Panc1 (cell line): ENCODE results near the gene ISCU. TPM values are rescaled to one million over a fixed set of nuclear protein-coding genes. Genes with fewer than 3 reads are reported as not detected.

ENCODE experiments used
- ATAC-seq: fragments of 200-7000 bp; cut with Tn5 transposase; 2 replicates; pipeline ENCODE4 v1.9.1; 2020; ENCODE audit warnings: mild to moderate bottlenecking, moderate library complexity
- BruUV-seq: library from RNA; stranded (reverse); fragments of 400-500 nt; replicated peaks from 2 replicates; lab custom pipeline; 2021; lab: Mats Ljungman, UMichigan
- CTCF ChIA-PET: fragments of 300-600 bp; sonication (Branson Sonifier 250); formaldehyde crosslinking; loops from one replicate; lab custom pipeline; 2022; ENCODE audit warnings: antibody characterized with exemption; lab: Charles Lee
- POLR2A ChIA-PET: fragments of 300-600 bp; sonication (Branson Sonifier 250); formaldehyde crosslinking; loops from one replicate; lab custom pipeline; 2022; ENCODE audit warnings: antibody characterized with exemption; lab: Charles Lee
- DNase-seq: peaks from one replicate; pipeline ENCODE4 v3.0.0-alpha.2; 2010; ENCODE audit warnings: low read depth, low spot score
- H3K27ac ChIP-seq: 2 replicates; pipeline ENCODE4 v1.5.1; 2011; ENCODE audit warnings: mild to moderate bottlenecking, low read length, inconsistent platforms
- H3K27me3 ChIP-seq: fragments of 200-500 bp; sonication (Bioruptor generic); 2 replicates; pipeline ENCODE4 v1.6.0; 2014; ENCODE audit warnings: low read length, inconsistent platforms; ENCODE audit not compliant: control insufficient read depth, insufficient read depth
- H3K36me3 ChIP-seq: fragments of 200-500 bp; sonication (Bioruptor generic); 2 replicates; pipeline ENCODE4 v1.5.1; 2014; ENCODE audit warnings: inconsistent platforms, mild to moderate bottlenecking, low read length, moderate library complexity; ENCODE audit not compliant: control insufficient read depth, insufficient read depth
- H3K4me1 ChIP-seq: 2 replicates; pipeline ENCODE4 v1.5.1; 2011; ENCODE audit warnings: inconsistent platforms, mild to moderate bottlenecking, low read length, moderate library complexity; ENCODE audit not compliant: control insufficient read depth, insufficient read depth
- H3K4me3 ChIP-seq, 2 experiments: 2 replicates each; pipeline ENCODE4 v1.5.1; 2011 to 2012; ENCODE audit warnings: low read depth in 2 of 2, low read length in 2 of 2, mild to moderate bottlenecking in 2 of 2, inconsistent platforms in 1 of 2, moderate library complexity in 1 of 2
- H3K9me3 ChIP-seq: fragments of 200-500 bp; sonication (Bioruptor generic); 2 replicates; pipeline ENCODE4 v1.5.1; 2014; ENCODE audit warnings: low read depth, mild to moderate bottlenecking, inconsistent platforms, low read length, moderate library complexity; ENCODE audit not compliant: control insufficient read depth, insufficient read depth
- CTCF ChIP-seq: fragments of 450-650 bp; IDR thresholded peaks from 2 replicates; pipeline ENCODE4 v1.5.1; 2017; ENCODE audit warnings: mild to moderate bottlenecking
- POLR2AphosphoS5 ChIP-seq: IDR thresholded peaks from 2 replicates; pipeline ENCODE4 v1.6.1; 2012; ENCODE audit warnings: mild to moderate bottlenecking, low read depth, low read length, moderate library complexity
- REST ChIP-seq, 2 experiments: IDR thresholded peaks; 2 replicates each; pipeline ENCODE4 v1.6.1; 2011 to 2012; ENCODE audit warnings: low read depth in 2 of 2, control low read depth in 1 of 2, low read length in 1 of 2, mild to moderate bottlenecking in 1 of 2, moderate library complexity in 1 of 2; ENCODE audit not compliant: insufficient read depth in 1 of 2
- SIN3A ChIP-seq: IDR thresholded peaks from 2 replicates; pipeline ENCODE4 v1.6.1; 2012; ENCODE audit warnings: low read depth, mild to moderate bottlenecking, low read length, moderate library complexity, borderline replicate concordance; ENCODE audit not compliant: insufficient read depth
- TCF7L2 ChIP-seq: IDR thresholded peaks from 2 replicates; pipeline ENCODE4 v1.6.1; 2011; ENCODE audit warnings: mild to moderate bottlenecking, low read depth, low read length, inconsistent platforms
- in situ Hi-C: cut with HindIII; loops from 2 replicates; pipeline ENCODE4 v1.10.0; 2016; ENCODE audit warnings: low sequenced_read_pairs, low pct_unique_long_range_greater_than_20kb
- intact Hi-C: fragments of 100-400 bp; cut with micrococcal nuclease; formaldehyde crosslinking; loops from one replicate; pipeline ENCODE4 v1.10.0; 2022; ENCODE audit not compliant: unreplicated experiment
- total RNA-seq: library from RNA; stranded (reverse); gene quantifications from one replicate; pipeline ENCODE4 v1.2.1, GENCODE V29; 2021; ENCODE audit not compliant: unreplicated experiment

The ISCU gene
- total RNA-seq, 1 experiment from 2014 or later: 66.1 TPM

- in situ Hi-C loops (no loop called here), intact Hi-C loops (no loop called here)
- ChIA-PET CTCF (no interaction called here), POLR2A (no interaction called here)
- Histone ChIP-seq H3K9me3 (no peaks in the 10 kb centered on the region), H3K4me3 (no peak overlapping the region), H3K4me1 (no peaks in the 10 kb centered on the region), H3K27me3 (no peaks in the 10 kb centered on the region), H3K36me3 (peaks cover 33% of the 10 kb centered on the region), H3K27ac (no peak overlapping the region)
- no peak for TF ChIP-seq CTCF
- TF ChIP-seq TCF7L2: no peak
- TF ChIP-seq SIN3A: no peak
- no peak for TF ChIP-seq POLR2AphosphoS5
- TF ChIP-seq REST (IDR thresholded peaks at IDR 0.05; ENCODE audit: insufficient read depth in 1 of 2, low read depth in 2 of 2, low read length in 1 of 2): no peak
- no TSS peak for BruUV-seq
- no peak for ATAC-seq
- no peak for DNase-seq
Measured at GRCh38 chr12:108530161-108530560, 32.2 kb upstream of the ISCU start.

- ATAC-seq: no peak
- Histone ChIP-seq H3K27me3 (no peaks in the 10 kb centered on the region), H3K4me3 (no peak overlapping the region), H3K36me3 (peaks cover 38% of the 10 kb centered on the region), H3K4me1 (no peaks in the 10 kb centered on the region), H3K27ac (no peak overlapping the region), H3K9me3 (no peaks in the 10 kb centered on the region)
- DNase-seq: no peak
- BruUV-seq: no TSS peak
- CTCF ChIA-PET: no interaction called here
- in situ Hi-C loops (no loop called here), intact Hi-C loops (no loop called here)
- POLR2A ChIA-PET: no interaction called here
- TF ChIP-seq TCF7L2 (no peak), CTCF (no peak), REST (IDR thresholded peaks at IDR 0.05; ENCODE audit: insufficient read depth in 1 of 2, low read depth in 2 of 2, low read length in 1 of 2) (no peak), SIN3A (no peak), POLR2AphosphoS5 (no peak)
Measured at GRCh38 chr12:108531929-108532848, 30.2 kb upstream of the ISCU start.
